HG02852 (cell line): Measurements from ENCODE around the gene BTBD6.

Experiments used
- ATAC-seq: cut with Tn5 transposase; IDR thresholded peaks from one replicate; pipeline ENCODE4 v1.9.1; 2021; ENCODE audit warnings: mild to moderate bottlenecking, moderate library complexity; ENCODE audit not compliant: unreplicated experiment

BTBD6 gene

GRCh38 chr14:105229099-105229655 is 19.2 kb upstream of the BTBD6 start:
- no peak for ATAC-seq

- ATAC-seq = no peak
Measured at GRCh38 chr14:105240811-105241576, 7.3 kb upstream of the BTBD6 start.

DNA sequence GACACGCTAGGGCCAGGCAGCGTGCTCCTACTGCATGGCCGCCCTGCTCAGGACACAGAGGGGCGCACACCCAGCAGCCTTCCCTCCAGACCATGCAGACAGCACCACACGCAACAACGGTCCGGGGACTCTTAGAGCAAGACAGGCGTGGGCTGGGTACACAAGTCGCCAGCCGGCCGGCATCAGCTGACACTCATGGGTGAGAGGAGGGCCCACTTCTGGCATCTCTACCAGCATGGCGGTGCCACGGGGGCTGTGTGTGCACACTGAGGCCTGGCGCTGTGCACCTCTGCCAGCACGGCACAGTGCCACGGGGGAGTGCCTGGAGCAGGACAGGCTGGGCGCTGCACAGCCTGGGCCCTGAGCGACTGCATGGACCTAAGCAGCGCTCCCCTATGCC is 6.7 kb upstream of the BTBD6 start:
- ATAC-seq = no peak

DNA sequence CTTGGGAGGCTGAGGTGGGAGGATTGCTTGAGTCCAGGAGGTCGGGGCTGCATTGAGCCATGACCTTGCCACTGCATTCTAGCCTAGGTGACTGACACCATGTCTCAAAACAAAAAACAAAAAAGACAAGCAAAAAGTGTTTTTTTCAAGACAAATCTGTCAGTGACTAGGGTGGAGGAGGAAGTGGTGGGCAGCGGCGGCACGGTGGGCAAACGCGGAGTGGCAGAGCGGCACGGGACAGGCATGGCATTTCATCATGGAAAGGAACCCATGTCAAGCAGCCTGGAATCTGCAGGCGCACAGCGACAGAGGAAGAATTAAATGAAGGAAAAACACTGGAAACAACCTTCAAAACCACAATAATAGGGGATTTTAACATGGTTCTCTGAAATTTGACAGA is 4.0 kb upstream of the BTBD6 start:
- ATAC-seq = no peak

DNA sequence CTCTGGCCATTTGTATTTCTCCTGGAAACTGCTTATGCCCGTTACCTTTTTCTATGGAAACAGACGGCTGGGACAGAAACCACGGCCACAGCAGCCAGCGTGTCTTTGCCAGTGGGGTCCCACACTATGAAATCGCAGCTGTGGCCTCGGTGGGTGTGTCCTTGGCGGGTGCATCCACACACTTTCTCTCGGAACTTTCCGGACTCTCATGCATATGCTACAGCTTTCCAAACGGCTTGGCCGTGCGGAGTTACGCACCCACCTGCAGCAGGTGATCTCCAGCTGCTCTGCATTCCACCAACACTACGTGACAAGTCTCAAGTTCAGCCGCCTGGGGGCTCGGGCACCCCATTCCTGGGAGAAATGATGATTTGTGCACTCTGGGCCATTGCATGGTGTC is 1.3 kb upstream of the BTBD6 start:
- no peak for ATAC-seq

- ATAC-seq = no peak
Measured at GRCh38 chr14:105247715-105248367, 492 bp upstream of the BTBD6 start.

DNA sequence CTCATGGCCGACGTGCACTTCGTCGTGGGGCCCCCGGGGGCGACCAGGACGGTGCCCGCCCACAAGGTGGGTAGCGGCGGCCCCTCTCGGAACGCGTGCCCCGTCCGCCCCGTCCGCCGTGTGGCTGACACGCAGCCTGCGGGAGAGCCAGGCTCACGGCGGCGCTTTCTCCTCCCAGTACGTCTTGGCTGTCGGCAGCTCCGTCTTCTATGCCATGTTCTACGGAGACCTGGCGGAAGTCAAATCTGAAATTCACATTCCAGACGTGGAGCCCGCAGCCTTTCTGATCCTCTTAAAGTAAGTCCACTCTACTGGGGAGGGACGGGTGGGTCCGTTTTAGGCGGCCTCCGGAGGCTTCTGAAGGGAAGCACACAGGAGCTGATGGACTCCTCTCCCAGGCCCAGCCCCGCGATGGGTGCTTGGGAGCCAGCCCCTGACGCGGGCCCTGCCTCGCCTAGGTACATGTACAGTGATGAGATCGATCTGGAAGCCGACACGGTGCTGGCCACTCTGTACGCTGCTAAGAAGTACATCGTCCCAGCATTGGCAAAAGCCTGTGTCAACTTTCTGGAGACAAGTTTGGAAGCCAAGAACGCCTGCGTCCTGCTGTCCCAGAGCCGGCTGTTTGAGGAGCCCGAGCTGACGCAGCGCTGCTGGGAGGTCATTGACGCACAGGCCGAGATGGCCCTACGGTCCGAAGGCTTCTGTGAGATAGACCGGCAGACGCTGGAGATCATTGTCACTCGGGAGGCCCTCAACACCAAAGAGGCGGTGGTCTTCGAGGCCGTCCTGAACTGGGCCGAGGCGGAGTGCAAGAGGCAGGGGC is 1.1 kb downstream of the BTBD6 start:
- ATAC-seq = no peak

- ATAC-seq = no peak
Measured at GRCh38 chr14:105250008-105250366, 1.7 kb downstream of the BTBD6 start.

DNA sequence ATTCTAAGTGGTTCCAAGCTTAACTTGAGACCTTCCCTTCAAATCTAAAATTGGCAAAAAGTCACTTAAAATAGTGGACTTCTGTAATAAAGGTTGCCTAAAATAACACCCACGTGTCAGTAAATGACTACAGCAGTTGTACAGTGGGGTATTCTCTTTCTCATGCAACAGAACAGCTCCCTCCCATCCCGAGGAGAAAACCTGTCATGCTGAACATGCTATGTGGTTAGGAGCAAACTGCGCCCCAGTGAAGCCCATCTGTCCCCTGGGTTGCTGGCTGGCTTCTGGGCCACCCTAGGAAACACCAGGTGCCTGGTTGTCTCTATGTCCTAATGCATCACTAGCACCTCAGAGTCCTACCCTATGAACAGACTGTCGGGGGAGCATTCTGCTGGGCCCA is 2.7 kb downstream of the BTBD6 start:
- ATAC-seq = no peak

GRCh38 chr14:105251920-105252319 is 3.6 kb downstream of the BTBD6 start:
- ATAC-seq = no peak

DNA sequence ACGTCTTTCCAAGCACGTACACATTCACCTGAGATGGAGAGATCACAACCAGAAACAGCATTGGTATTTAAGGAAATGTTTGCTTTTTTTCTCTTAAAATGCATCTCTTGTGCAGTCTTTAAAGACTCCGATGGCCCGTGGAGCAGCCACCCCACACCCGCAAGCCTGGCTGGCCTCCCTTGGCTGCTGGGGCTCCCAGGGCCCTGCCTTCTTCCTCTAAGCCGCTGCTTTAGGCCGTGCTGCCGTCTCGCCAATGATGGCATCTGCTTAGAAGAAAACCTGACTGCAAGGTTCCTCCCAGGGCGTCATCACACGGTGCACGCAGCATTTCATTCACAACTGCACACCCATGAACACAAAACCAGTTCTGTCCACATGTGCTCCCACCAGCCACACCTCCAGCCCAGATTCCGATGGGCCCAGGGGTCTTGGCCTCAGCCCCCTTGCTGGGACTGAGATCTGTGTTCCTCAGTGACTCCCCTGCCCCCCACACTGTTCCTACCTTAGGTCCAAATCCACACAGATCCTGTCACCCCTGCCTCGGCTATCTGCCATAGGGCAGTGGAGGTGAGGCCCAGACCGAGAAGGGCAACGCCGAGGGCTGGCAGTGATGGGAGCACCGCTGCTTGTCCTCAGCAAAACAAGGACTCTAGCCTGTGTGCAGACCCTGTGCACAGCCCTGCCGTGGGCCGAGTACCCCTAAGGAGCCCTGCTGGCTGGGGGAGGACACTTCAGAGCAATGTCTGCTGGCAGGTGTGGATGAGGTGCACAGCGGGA is 4.4 kb downstream of the BTBD6 start:
- no peak for ATAC-seq

- no peak for ATAC-seq
Measured at GRCh38 chr14:105253329-105253682, 5.0 kb downstream of the BTBD6 start.

- ATAC-seq = no peak
Measured at GRCh38 chr14:105255021-105255507, 6.7 kb downstream of the BTBD6 start.

DNA sequence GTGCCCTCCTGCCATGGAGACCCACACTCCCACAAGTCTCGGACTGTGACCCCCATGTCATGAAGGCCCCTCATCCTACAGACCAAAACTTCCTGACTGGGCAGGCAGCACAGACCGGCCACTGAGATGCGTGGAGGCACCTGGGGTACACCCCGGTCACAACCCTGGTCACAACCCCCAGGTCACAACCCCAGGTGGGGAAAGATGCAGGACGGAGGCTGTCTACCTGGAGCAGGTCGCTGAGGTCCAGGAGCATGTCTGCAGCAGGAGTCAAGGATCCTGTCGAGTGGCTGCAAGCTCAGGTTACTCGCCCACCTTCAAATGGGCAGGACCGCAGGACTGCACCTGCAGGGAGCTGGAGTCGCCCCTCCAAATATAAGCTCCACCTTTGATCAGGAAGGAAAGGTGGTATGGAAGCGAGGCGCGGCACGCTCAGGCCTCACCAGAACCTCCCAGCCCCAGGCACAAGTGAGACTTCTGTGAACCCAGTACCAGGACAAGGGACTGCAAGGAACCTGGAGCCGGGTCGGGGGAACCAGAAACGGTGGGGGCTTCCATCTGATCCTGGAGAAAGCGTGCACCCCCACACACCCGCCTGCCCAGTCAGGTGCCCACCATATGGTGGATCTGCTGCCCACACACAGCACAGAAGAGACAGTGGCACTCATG is 8.1 kb downstream of the BTBD6 start:
- ATAC-seq = no peak

GRCh38 chr14:105257464-105257863 is 9.1 kb downstream of the BTBD6 start:
- ATAC-seq = no peak

DNA sequence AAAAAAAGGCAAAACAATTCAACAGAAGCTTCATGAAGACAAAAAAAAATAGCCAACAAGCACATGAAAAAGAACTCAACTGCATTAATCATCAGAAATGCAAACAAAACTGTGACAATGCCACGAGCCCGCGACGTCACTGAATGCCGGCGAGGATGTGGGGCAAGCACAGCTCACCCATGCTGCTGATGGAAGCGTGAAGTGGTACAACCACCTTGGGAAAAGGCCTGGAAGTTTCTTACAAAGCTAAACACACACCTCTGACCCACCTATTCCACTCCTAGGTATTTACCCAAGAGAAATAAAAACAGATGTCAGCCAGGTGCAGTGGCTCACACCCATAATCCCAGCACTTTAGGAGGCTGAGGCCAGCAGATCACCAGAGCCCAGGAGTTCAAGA is 10.5 kb downstream of the BTBD6 start:
- ATAC-seq = no peak

- no peak for ATAC-seq
Measured at GRCh38 chr14:105260959-105261358, 12.6 kb downstream of the BTBD6 start.

DNA sequence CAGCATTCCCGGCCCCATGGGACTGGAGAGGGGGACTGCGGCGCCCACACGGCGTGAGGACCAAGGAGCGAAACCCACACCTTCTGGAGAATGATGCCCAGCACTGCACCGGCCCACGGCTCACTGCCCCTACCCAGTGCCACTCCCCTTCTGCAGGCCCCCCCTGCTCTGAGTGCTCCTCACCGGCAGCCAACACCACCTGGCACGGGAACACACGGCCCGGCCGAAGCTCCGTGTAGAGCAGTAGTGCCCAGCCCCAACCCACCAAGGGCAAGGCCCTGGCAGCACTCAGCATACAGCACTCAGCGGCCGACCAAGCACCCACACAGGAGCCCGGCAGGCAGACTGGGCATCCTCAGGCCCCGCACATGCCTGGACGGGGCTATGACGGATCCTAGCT is 13.4 kb downstream of the BTBD6 start:
- ATAC-seq = no peak

DNA sequence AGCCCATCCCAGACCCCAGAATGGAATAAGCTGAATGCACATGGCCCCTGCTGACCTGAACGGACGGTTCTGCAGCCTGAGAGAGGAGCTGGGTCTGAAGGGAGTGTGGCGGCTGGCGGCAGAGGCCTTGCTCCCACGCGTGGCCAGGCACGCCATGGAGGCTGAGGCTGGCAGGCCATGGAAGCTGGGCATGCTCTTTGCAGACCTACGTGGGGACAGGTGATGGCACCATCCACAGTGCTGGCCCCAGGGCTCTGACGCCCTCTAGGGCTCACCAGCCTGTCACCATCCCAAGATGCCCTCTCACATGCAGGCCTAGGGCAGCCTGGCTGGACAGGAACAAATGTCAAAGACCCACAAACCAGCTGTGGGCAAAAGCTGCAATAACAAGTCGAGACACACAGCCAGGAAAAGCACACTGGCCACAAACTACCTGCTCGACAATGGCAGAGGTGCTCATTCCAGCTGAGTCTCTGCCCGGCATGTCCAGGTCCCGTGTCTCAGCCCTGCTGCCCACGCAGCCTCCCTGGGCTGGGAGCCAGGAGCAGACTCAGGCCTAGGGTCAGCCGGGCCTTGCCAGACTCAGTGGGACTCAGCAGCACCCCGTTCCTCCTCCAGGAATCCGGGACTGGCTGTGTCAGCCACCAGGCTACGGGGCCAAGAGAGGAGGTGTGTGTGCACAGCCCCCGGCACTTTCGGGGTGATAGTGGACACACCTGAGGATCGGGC is 19.7 kb downstream of the BTBD6 start:
- ATAC-seq = no peak
